NCI-H1048 (cell line): Measurements from ENCODE around the gene SLC39A9.
"Not testable (repeated sequence)": the region's sequence is repeated elsewhere in the genome, so short reads cannot be mapped to it uniquely, and the experiment has no call there.

Source experiments
- DNase-seq: peaks from one replicate; lab custom pipeline; 2025; lab: John Stamatoyannopoulos, UW

SLC39A9 gene

GRCh38 chr14:69475194-69475818 lies 76.8 kb downstream of the SLC39A9 start:
- no peak for DNase-seq

DNA sequence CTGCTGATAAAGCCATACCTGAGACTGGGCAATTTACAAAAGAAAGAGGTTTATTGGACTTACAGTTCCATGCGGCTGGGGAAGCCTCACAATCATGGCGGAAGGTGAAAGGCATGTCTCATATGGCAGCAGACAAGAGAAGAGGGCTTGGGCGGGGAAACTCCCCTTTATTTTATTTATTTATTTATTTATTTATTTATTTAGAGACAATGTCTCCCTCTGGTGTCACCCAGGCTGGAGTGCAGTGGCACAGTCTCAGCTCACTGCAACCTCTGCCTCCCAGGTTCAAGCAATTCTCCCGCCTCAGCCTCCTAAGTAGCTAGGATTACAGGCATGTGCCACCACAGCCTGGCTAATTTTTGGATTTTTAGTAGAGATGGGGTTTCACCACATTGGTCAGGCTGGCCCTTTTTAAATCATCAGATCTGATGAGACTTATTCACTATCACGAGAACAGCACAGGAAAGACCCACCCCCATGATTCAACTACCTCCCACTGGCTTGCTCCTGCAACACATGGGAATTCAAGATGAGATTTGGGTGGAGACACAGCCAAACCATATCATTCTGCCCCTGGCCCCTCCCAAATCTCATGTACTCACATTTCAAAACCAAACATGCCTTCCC lies 78.4 kb downstream of the SLC39A9 start:
- not testable (repeated sequence) for DNase-seq

- not testable (repeated sequence) for DNase-seq
Measured at GRCh38 chr14:69478055-69478454, 79.6 kb downstream of the SLC39A9 start.

DNA sequence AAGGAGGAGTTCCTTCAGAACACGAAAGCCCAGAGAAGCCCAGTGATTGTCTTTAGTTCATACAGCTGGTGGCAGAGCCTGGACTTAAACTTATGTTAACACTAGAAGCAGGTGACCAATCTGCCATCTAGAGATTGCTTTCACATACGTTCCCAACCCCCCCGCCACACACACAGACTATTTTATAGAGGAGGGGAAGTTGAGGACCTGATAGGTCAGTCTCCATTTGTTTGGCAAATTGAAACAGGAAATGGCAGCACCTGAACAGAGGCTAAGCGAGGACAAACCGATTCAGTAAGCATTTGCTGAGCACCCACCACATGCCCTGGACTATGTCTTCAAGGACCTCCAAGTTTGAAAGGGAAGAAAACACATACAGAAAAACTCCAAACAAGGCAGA lies 81.2 kb downstream of the SLC39A9 start:
- DNase-seq = no peak

DNA sequence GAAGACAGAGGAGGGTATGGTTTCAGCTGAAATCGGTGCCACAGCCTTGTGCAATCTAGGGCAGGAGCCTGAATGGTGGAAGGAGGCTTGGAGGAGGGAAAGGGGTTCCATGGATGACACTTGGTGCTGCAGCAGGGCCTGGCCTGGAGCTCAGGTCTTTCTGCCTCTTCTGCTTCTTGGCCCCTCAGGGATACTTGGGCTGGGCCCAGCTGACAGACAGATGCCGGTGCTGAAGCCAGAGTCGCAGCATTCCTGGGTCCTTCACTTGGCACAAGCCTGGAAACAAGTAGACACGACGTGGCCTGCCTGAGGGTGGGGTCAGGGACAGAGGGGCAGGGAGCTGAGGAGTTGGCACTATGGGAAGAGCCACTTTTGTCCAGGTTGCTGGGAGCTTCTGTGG lies 81.6 kb downstream of the SLC39A9 start:
- DNase-seq = no peak

- no peak for DNase-seq
Measured at GRCh38 chr14:69481815-69482568, 83.5 kb downstream of the SLC39A9 start.

- peak; percentile 13 for DNase-seq
Measured at GRCh38 chr14:69483765-69484443, 85.4 kb downstream of the SLC39A9 start.

- no peak for DNase-seq
Measured at GRCh38 chr14:69484444-69485314, 86.2 kb downstream of the SLC39A9 start, which contains the start of gene PLEKHD1. Gene PLEKHD1, plus strand, starts transcription at chr14:69484728. Its CDS starts 238 bp downstream, at chr14:69484966.

GRCh38 chr14:69485315-69485660 lies 86.8 kb downstream of the SLC39A9 start:
- no peak for DNase-seq

- no peak for DNase-seq
Measured at GRCh38 chr14:69485701-69486100, 87.2 kb downstream of the SLC39A9 start.

DNA sequence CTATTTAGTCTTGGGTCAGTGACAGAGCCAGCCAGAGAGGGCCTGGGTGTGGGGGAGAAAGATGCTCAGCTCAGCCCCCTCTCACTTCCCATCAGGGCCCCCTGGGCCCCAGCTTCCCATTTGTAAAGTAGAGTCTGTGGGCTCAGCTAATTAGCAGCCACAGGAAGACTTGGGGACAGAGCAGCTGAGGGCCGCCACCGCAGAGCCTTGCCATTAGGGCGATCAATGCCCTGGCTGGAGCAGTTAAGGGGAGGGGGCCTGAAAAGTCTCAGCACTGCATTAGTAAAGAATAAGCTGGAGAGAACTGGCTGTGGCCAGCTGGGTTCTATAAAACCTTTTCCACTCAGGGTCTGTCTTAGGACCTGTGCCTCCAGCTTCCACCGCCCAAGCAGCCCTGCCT lies 88.7 kb downstream of the SLC39A9 start:
- DNase-seq = no peak

DNA sequence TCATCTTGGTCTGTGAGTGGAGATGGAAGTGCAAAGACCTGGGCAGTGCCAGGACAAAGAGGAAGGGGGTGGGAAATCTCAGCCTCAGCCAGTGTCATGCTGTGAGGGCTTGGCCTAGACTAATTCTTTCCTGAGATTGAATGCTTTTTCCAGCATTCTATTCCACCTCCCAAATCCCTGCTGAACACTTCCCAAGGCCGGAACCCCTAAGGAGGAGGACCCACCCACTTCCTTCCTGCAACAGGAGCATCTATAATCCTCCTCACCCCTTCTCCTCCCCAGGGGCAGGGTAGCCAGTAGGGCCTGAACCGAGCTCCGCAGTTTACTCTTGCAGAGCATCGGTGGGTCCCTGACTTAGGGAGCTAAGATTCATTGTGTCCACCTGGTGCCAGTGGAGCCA lies 89.3 kb downstream of the SLC39A9 start:
- no peak for DNase-seq

GRCh38 chr14:69489495-69489894 lies 91.0 kb downstream of the SLC39A9 start:
- no peak for DNase-seq

GRCh38 chr14:69490219-69490918 lies 91.9 kb downstream of the SLC39A9 start:
- no peak for DNase-seq

DNA sequence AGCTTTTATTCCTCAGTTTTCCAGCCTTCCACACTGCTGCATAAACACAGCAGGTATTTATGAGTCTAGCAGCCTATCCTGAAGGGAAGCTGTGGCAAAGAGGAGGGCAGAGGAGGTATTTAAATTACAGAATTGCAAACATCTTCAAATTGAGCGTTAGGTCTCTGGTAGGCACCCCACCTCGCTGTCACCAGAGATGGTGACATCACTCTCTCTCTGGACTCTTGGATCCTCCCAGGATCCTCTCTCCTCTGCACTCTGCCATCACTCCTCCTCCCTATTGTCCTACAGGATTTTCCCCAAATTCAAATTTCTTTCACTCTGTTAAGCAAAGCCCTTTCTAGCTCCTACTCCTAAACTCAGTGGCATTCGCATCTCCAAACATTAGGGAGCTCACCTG lies 92.7 kb downstream of the SLC39A9 start:
- DNase-seq = no peak

- no peak for DNase-seq
Measured at GRCh38 chr14:69493038-69493437, 94.5 kb downstream of the SLC39A9 start.

- no peak for DNase-seq
Measured at GRCh38 chr14:69493791-69494190, 95.3 kb downstream of the SLC39A9 start.

GRCh38 chr14:69495341-69495921 lies 96.9 kb downstream of the SLC39A9 start:
- DNase-seq = no peak

- not testable (repeated sequence) for DNase-seq
Measured at GRCh38 chr14:69497866-69498265, 99.4 kb downstream of the SLC39A9 start.

DNA sequence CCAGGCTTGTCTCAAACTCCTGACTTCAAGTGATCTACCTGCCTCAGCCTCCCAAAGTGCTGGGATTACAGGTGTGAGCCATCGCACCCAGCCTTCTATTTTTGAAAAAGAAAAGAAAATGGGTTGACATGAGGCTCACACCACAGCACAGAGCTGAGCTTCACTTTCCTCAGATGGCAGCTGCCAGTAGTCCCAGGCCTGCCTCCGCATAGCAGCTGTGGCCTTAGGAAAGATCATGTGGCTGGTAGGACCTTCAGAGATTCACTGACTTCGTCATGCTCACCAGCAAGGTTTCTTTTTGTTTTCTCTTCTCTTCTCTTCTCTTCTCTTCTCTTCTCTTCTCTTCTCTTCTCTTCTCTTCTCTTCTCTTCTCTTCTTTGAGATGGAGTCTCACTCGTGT lies 99.8 kb downstream of the SLC39A9 start:
- DNase-seq = not testable (repeated sequence)

DNA sequence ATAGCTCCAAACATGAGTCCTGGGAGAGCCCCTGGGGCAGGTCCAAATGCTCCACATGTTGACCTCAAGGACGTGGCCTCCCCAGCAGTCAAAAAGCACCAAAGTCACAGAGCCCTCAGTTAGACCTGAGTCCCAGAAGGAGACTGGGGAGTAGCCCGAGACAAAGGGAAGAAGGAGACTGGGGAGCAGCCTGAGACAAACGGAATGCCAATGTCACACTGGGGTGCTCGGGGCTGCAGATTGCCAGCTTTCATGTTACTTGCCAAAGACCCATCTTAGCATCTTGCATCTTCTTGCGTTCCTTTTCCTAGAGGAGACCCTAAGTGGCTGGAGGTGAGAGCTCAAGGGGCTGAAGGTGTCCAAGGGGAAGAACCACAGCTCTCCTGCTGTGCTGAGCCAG lies 100.9 kb downstream of the SLC39A9 start:
- DNase-seq = no peak
